ENCODE measurements around the gene NAP1L1.

The NAP1L1 gene

DNA sequence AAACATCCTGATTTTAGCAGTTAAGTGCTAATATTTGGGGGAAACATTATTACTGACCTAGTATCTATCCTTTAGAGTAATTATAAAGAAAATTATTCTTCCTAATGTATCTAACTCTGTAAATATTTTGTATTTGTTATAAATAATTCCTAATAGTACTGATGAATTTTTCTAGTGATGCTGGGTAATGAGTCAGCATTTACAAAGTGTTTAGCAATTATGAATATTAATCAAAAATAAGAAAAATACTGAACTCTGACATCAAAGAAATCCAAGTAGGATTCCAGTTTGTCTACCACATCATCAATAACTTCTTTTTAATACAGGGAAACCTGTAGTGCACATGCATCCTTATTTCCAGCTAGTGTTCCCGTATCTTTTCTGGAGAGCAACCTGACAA is 9.0 kb downstream of the NAP1L1 start:
- TF ChIP-seq, protein P1, sequence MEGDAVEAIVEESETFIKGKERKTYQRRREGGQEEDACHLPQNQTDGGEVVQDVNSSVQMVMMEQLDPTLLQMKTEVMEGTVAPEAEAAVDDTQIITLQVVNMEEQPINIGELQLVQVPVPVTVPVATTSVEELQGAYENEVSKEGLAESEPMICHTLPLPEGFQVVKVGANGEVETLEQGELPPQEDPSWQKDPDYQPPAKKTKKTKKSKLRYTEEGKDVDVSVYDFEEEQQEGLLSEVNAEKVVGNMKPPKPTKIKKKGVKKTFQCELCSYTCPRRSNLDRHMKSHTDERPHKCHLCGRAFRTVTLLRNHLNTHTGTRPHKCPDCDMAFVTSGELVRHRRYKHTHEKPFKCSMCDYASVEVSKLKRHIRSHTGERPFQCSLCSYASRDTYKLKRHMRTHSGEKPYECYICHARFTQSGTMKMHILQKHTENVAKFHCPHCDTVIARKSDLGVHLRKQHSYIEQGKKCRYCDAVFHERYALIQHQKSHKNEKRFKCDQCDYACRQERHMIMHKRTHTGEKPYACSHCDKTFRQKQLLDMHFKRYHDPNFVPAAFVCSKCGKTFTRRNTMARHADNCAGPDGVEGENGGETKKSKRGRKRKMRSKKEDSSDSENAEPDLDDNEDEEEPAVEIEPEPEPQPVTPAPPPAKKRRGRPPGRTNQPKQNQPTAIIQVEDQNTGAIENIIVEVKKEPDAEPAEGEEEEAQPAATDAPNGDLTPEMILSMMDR (conservative IDR thresholded peaks at IDR 0.05; ENCODE audit: control insufficient read depth, insufficient read depth, low read depth, low read length), result no peak
- no peak overlapping the region for H3K4me3 ChIP-seq (ENCODE audit: control insufficient read depth, low read depth, low read length)
- DNase-seq (ENCODE audit: low read depth), result no peak

GRCh38 chr12:76074701-76075336 is 9.7 kb downstream of the NAP1L1 start:
- TF ChIP-seq, protein P1 (conservative IDR thresholded peaks at IDR 0.05; ENCODE audit: control insufficient read depth, insufficient read depth, low read depth, low read length), result no peak
- no peak for DNase-seq (ENCODE audit: low read depth)
- no peak overlapping the region for H3K4me3 ChIP-seq (ENCODE audit: control insufficient read depth, low read depth, low read length)

GRCh38 chr12:76073561-76073960 is 10.9 kb downstream of the NAP1L1 start:
- H3K4me3 ChIP-seq (ENCODE audit: control insufficient read depth, low read depth, low read length), result no peak overlapping the region
- DNase-seq (ENCODE audit: low read depth), result no peak
- TF ChIP-seq, protein P1 (conservative IDR thresholded peaks at IDR 0.05; ENCODE audit: control insufficient read depth, insufficient read depth, low read depth, low read length), result no peak

DNA sequence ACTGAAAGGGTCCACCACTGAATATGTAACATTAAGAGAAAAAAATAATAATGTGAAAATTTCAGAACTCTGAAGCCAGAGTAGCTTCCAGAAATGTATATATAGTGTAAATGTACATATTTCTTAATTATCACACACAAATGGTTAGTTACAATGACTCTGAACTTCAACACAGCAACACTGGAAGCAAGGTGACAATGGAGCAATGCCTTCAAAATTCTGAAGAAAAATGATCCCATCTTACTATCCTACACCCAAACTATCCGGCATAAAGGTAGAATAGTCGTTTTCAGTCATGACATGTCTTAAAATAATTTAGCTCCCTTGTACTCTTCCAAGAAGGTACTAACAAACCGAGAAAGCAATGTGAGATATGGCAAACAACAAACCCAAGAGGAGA is 11.9 kb downstream of the NAP1L1 start:
- H3K4me3 ChIP-seq (ENCODE audit: control insufficient read depth, low read depth, low read length), result no peak overlapping the region
- DNase-seq (ENCODE audit: low read depth), result no peak
- TF ChIP-seq, protein P1 (conservative IDR thresholded peaks at IDR 0.05; ENCODE audit: control insufficient read depth, insufficient read depth, low read depth, low read length), result no peak

- H3K4me3 ChIP-seq (ENCODE audit: control insufficient read depth, low read depth, low read length), result no peak overlapping the region
- TF ChIP-seq, protein P1 (conservative IDR thresholded peaks at IDR 0.05; ENCODE audit: control insufficient read depth, insufficient read depth, low read depth, low read length), result no peak
- DNase-seq (ENCODE audit: low read depth), result no peak
These were observed 15.1 kb downstream of the NAP1L1 start for GRCh38 chr12:76069339-76069738.

DNA sequence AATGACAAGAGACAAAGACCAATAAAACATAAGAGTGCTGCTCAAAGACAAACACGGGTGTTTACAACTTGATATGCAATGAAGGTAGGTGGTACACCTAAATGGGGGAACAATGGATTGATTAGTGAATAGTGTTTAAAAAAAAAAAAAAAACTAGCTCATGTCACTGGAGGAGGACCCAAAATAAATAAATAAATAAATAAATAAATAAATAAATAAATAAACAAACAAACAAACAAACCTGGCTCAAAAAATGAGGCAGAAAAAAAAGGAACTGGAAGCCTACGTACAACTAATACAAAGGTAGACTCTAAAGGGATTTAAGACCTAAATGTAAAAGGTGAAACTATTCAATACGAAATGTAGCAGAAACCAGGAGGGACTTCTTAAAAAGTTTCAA is 18.6 kb downstream of the NAP1L1 start:
- TF ChIP-seq, protein P1 (conservative IDR thresholded peaks at IDR 0.05; ENCODE audit: control insufficient read depth, insufficient read depth, low read depth, low read length), result no peak
- no peak overlapping the region for H3K4me3 ChIP-seq (ENCODE audit: control insufficient read depth, low read depth, low read length)
- DNase-seq (ENCODE audit: low read depth), result no peak

GRCh38 chr12:76064904-76065303 is 19.6 kb downstream of the NAP1L1 start:
- TF ChIP-seq, protein P1 (conservative IDR thresholded peaks at IDR 0.05; ENCODE audit: control insufficient read depth, insufficient read depth, low read depth, low read length), result no peak
- no peak for DNase-seq (ENCODE audit: low read depth)
- H3K4me3 ChIP-seq (ENCODE audit: control insufficient read depth, low read depth, low read length), result no peak overlapping the region

Data from fibroblast of mammary gland (primary cell).